Panc1 (cell line): ENCODE results near the gene SNAP23. TPM values are rescaled to one million over a fixed set of nuclear protein-coding genes. Genes with fewer than 3 reads are reported as not detected.

Experiments
- ATAC-seq: fragments of 200-7000 bp; cut with Tn5 transposase; 2 replicates; pipeline ENCODE4 v1.9.1; 2020; ENCODE audit warnings: mild to moderate bottlenecking, moderate library complexity
- BruUV-seq: library from RNA; stranded (reverse); fragments of 400-500 nt; replicated peaks from 2 replicates; lab custom pipeline; 2021; lab: Mats Ljungman, UMichigan
- CTCF ChIA-PET: fragments of 300-600 bp; sonication (Branson Sonifier 250); formaldehyde crosslinking; loops from one replicate; lab custom pipeline; 2022; ENCODE audit warnings: antibody characterized with exemption; lab: Charles Lee
- POLR2A ChIA-PET: fragments of 300-600 bp; sonication (Branson Sonifier 250); formaldehyde crosslinking; loops from one replicate; lab custom pipeline; 2022; ENCODE audit warnings: antibody characterized with exemption; lab: Charles Lee
- DNase-seq: peaks from one replicate; pipeline ENCODE4 v3.0.0-alpha.2; 2010; ENCODE audit warnings: low read depth, low spot score
- H3K27ac ChIP-seq: 2 replicates; pipeline ENCODE4 v1.5.1; 2011; ENCODE audit warnings: mild to moderate bottlenecking, low read length, inconsistent platforms
- H3K27me3 ChIP-seq: fragments of 200-500 bp; sonication (Bioruptor generic); 2 replicates; pipeline ENCODE4 v1.6.0; 2014; ENCODE audit warnings: low read length, inconsistent platforms; ENCODE audit not compliant: control insufficient read depth, insufficient read depth
- H3K36me3 ChIP-seq: fragments of 200-500 bp; sonication (Bioruptor generic); 2 replicates; pipeline ENCODE4 v1.5.1; 2014; ENCODE audit warnings: inconsistent platforms, mild to moderate bottlenecking, low read length, moderate library complexity; ENCODE audit not compliant: control insufficient read depth, insufficient read depth
- H3K4me1 ChIP-seq: 2 replicates; pipeline ENCODE4 v1.5.1; 2011; ENCODE audit warnings: inconsistent platforms, mild to moderate bottlenecking, low read length, moderate library complexity; ENCODE audit not compliant: control insufficient read depth, insufficient read depth
- H3K4me3 ChIP-seq, 2 experiments: 2 replicates each; pipeline ENCODE4 v1.5.1; 2011 to 2012; ENCODE audit warnings: low read depth in 2 of 2, low read length in 2 of 2, mild to moderate bottlenecking in 2 of 2, inconsistent platforms in 1 of 2, moderate library complexity in 1 of 2
- H3K9me3 ChIP-seq: fragments of 200-500 bp; sonication (Bioruptor generic); 2 replicates; pipeline ENCODE4 v1.5.1; 2014; ENCODE audit warnings: low read depth, mild to moderate bottlenecking, inconsistent platforms, low read length, moderate library complexity; ENCODE audit not compliant: control insufficient read depth, insufficient read depth
- CTCF ChIP-seq: fragments of 450-650 bp; IDR thresholded peaks from 2 replicates; pipeline ENCODE4 v1.5.1; 2017; ENCODE audit warnings: mild to moderate bottlenecking
- POLR2AphosphoS5 ChIP-seq: IDR thresholded peaks from 2 replicates; pipeline ENCODE4 v1.6.1; 2012; ENCODE audit warnings: mild to moderate bottlenecking, low read depth, low read length, moderate library complexity
- REST ChIP-seq, 2 experiments: IDR thresholded peaks; 2 replicates each; pipeline ENCODE4 v1.6.1; 2011 to 2012; ENCODE audit warnings: low read depth in 2 of 2, control low read depth in 1 of 2, low read length in 1 of 2, mild to moderate bottlenecking in 1 of 2, moderate library complexity in 1 of 2; ENCODE audit not compliant: insufficient read depth in 1 of 2
- SIN3A ChIP-seq: IDR thresholded peaks from 2 replicates; pipeline ENCODE4 v1.6.1; 2012; ENCODE audit warnings: low read depth, mild to moderate bottlenecking, low read length, moderate library complexity, borderline replicate concordance; ENCODE audit not compliant: insufficient read depth
- TCF7L2 ChIP-seq: IDR thresholded peaks from 2 replicates; pipeline ENCODE4 v1.6.1; 2011; ENCODE audit warnings: mild to moderate bottlenecking, low read depth, low read length, inconsistent platforms
- in situ Hi-C: cut with HindIII; loops from 2 replicates; pipeline ENCODE4 v1.10.0; 2016; ENCODE audit warnings: low sequenced_read_pairs, low pct_unique_long_range_greater_than_20kb
- intact Hi-C: fragments of 100-400 bp; cut with micrococcal nuclease; formaldehyde crosslinking; loops from one replicate; pipeline ENCODE4 v1.10.0; 2022; ENCODE audit not compliant: unreplicated experiment
- total RNA-seq: library from RNA; stranded (reverse); gene quantifications from one replicate; pipeline ENCODE4 v1.2.1, GENCODE V29; 2021; ENCODE audit not compliant: unreplicated experiment

The SNAP23 gene
- total RNA-seq, 1 experiment from 2014 or later, result 48.9 TPM

GRCh38 chr15:42508263-42508690 lies 12.8 kb downstream of the SNAP23 start:
- CTCF ChIA-PET, result no interaction called here
- in situ Hi-C loops (no loop called here), intact Hi-C loops (no loop called here)
- no peaks in the 10 kb centered on the region for H3K36me3 ChIP-seq
- no peaks in the 10 kb centered on the region for H3K9me3 ChIP-seq
- DNase-seq (no peak), ATAC-seq (peak; percentile 17; the same call in 1 of the 2 replicates)
- POLR2A ChIA-PET, result no interaction called here
- H3K4me3 ChIP-seq, result no peak overlapping the region
- H3K27me3 ChIP-seq, result no peaks in the 10 kb centered on the region
- TF ChIP-seq SIN3A (no peak), TCF7L2 (no peak), CTCF (no peak)
- no TSS peak for BruUV-seq
- no peaks in the 10 kb centered on the region for H3K4me1 ChIP-seq
- no peak overlapping the region for H3K27ac ChIP-seq

DNA sequence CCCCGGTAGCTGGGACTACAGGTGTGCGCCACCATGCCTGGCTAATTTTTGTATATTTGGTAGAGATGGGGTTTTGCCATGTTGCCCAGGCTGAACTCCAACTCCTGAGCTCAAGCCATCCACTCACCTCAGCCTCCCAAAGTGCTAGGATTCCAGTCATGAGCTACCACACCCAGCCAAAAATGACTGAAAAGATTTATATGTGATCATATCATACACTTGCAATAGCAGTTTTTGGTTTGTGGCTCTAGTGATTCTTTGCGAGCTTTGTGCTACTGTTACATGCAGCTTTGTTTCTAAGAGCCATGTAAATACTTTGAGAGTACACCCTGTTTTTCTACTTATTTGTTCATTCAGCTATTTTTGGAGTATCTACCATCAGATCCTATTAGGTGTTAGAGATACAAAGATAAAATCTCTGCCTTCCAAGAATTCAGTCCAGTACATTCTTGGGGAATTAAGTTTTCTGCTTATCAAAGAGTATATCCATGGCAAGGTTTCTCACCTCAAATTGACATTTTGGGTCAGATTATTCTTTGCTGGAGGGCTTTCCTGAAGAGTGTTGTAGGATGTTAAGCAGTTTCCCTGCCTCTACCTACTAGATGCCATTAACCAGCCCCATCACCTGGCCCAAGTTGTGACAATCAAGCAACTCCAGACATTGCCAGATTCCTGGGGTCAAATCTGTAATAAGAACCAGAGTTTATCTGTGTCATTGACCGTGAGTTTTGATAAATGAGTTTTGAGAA lies 15.0 kb downstream of the SNAP23 start:
- Histone ChIP-seq H3K27ac (no peak overlapping the region), H3K36me3 (no peaks in the 10 kb centered on the region), H3K27me3 (no peaks in the 10 kb centered on the region), H3K4me3 (no peak overlapping the region), H3K9me3 (no peaks in the 10 kb centered on the region), H3K4me1 (no peaks in the 10 kb centered on the region)
- ATAC-seq (no peak), DNase-seq (no peak)
- POLR2A ChIA-PET, result interaction anchor here (0.5 kb wide), 1 partner anchor 34 kb away, joined by 3 read pairs; no protein-coding TSS in a partner anchor
- intact Hi-C loops, result no loop called here
- BruUV-seq, result no TSS peak
- CTCF ChIA-PET, result interaction anchor here (0.6 kb wide), 1 partner anchor 41 kb away, joined by 3 read pairs; no protein-coding TSS in a partner anchor
- TF ChIP-seq TCF7L2, result no peak
- no peak for TF ChIP-seq CTCF
- no peak for TF ChIP-seq POLR2AphosphoS5
- no peak for TF ChIP-seq REST (IDR thresholded peaks at IDR 0.05; ENCODE audit: insufficient read depth in 1 of 2, low read depth in 2 of 2, low read length in 1 of 2)
- TF ChIP-seq SIN3A, result no peak
- in situ Hi-C loops, result no loop called here
